ENCODE measurements around the gene DPY19L1.
A peak's percentile ranks its signal among the peaks of the same experiment; 100 is the strongest.
"Not testable (repeated sequence)": the region's sequence is repeated elsewhere in the genome, so short reads cannot be mapped to it uniquely, and the experiment has no call there.

DPY19L1 gene

DNA sequence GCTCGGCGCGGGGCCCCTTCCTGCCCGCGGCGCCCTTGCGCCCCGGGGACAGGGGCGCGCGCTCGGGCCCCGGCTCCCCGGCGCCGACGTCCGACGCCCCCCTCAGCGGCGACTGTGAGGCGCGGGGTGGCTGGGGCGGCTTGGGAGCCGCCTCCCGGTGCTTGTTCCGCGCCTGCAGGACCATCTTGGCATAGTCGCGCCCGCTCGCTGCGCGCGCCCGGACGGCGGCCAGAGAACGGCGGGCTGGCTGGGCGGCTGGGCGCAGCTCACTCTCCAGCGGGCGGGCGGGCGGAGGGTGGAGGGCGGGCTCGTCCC lies at the start of gene DPY19L1:
TSS of gene DPY19L1 (minus strand) at position 275 of the 315 bp plus-strand sequence. CDS start at position 184, 91 bp downstream.
- DNase-seq (ENCODE audit: low read depth in 3 of 3): no peak

DNA sequence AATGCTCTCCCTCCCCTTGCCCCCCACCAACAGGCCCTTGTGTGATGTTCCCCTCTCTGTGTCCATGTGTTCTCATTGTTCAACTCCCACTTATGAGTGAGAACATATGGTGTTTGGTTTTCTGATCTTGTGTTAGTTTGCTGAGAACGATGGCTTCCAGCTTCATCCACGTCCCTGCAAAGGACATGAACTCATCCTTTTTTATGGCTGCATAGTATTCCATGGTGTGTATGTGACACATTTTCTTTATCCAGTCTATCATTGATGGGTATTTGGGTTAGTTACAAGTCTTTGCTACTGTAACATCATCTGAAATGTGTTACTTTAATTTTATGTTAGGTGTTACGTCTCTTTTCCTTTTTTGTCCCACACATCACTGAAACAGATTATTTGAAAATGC lies 42.2 kb upstream of the DPY19L1 start:
- not testable (repeated sequence) for DNase-seq (ENCODE audit: low read depth in 3 of 3)

DNA sequence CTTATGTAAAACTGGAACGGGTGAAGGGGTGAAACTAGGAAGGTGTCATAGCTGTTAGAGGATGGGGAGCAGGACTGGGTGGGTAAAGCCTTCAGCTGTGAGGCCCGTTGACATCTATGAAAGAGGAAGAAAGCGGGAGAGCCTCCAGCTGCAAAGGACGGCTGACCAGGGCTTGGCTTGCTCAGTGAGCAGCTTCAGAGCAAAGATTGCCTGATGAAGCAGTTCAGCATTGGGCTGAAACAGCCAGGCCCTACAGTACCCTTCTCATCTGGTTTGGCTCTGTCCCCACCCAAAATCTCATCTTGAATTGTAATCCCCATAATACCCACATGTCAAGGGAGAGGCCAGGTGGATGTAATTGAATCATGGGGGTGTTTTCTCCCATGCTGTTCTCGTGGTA lies 36.7 kb upstream of the DPY19L1 start:
- not testable (repeated sequence) for DNase-seq (ENCODE audit: low read depth in 3 of 3)

DNA sequence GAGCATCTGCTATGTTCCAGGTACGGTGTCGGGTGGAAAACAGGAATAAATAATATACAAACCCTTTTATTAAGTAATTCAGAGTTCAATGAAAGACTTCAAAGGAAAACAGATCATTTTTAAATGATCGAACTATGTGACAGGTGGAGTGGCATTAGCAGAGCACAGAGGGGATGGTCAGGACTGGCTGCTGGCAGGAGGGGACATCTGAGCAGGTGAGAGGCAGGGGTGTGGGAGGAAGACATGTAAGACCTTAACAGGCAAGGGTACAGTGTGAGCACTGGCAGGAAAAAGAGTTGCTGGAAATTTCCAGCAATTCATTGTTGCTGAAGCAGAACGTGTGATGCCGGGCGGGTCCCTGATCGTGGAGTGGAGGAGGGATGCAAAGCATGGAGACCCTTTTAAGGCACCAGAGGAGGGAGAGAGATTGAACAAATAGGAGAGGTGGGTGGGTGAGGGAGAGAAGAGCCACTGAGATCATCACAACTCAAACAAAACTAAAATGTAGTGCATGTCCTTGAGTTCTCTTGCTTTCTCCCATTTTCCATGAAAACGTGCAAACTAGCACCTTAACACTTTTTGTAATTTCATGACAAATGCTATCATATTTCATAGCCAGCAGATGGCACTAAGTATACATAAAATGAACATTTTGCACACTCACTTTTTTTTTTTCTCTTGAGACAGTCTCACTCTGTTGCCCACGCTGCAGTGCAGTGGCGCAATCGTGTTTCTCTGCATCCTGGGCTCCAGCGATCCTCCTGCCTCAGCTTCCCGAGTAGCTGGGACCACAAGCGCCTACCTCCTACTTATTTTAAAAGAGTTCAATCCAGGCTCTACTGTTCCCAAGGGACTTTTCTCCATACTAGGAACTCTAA lies 35.9 kb upstream of the DPY19L1 start:
- DNase-seq (ENCODE audit: low read depth in 3 of 3): not testable (repeated sequence)

DNA sequence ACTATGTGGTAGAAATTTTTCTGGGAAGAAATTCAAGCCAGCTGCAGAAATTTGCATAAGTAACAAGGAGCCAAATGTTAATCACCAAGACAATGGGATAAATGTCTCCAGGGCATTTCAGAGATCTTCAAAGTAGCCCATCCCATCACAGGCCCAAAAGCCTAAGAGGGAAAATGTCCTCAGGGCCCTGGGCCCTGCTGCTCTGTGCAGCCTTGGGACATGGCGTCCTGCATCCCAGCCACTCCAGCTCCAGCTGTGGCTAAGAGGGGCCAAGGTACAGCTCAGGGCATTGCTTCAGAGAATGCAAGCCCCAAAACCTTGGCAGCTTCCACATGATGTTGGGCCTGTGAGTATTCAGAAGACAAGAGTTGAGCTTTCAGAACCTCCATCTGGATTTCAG lies 31.8 kb upstream of the DPY19L1 start:
- not testable (repeated sequence) for DNase-seq (ENCODE audit: low read depth in 3 of 3)

DNA sequence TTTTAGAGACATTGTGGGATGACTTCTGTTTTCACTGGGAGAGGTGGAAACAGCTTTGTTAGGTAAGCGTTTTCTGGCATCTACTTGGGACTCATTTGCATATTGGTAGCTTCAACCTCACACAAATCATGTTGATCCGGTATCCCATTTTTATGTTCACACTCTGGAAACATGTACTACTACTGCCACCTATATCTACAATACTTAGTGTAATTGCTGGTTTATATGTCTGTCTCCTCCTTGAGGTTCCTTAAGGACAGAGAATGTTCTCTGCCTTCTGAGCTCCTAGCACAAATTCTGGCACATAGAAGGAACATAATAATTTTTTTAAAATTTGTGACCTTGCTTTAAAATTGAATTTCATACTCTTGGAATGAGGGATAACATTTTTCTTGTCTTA lies 28.1 kb upstream of the DPY19L1 start:
- DNase-seq (ENCODE audit: low read depth in 3 of 3): not testable (repeated sequence)

DNA sequence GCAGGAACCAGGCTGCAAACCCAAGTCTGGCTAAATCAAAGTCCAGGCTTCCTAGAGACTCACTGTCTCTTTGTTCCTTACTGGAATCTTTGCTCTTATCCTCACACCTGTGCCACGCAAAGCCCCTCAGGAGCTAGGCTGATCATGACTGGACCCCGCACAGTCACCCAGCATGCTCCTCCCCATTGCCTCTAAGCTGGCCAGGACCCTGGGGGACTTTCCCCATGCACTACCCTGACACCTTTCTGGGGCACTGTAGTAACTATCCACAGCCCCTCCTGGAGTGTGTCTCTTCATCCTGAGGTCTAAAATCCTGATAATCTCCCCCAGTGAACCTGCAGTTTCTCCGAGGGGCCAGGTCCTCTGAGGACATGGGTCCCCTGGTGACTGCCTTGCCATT lies 21.3 kb upstream of the DPY19L1 start:
- not testable (repeated sequence) for DNase-seq (ENCODE audit: low read depth in 3 of 3)

DNA sequence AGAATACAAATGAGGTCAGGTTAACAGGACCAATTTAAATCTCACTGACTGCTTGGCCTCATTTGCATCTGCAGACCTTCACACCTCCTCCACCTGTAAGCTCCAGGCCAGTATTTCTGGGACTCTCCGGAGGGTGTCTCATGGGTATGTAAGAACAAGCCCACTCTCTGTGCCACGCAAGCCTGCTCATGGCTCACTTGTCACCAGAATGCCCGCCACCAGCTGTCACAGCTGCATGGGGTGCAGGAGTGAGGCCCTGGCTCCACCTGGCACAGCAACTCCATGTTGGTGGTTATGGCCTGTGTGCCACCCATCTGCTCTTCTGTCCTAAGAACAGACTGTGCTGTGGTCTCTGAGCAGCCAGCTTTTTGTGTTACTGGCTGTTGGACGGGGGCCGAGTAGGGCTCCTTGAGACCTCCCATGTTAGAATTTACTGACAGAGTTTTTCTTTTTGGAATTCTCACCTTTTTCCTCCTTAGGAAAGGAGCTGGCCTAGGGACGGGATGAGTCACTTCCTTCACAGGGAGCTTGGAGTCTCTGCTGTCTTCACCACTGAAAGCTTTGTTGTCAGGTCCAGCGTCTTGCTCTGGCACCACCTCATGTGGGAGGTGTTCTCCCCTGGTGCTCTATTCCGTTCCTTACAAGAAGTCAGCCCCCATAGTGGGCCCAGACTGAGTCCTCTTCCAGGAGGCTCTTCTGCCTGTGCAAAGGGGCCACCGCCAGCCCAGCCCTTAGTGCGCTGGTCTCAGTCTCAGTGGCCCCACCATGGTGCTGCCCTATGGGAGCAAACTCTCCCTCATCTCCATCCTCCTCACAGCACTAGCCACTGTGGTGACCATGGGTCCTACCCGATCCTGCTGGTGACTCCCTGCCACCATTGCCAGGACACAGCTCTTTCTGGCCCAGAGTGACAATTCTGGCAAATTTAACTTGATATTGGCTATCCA lies 20.5 kb upstream of the DPY19L1 start:
- DNase-seq (ENCODE audit: low read depth in 3 of 3): not testable (repeated sequence)

DNA sequence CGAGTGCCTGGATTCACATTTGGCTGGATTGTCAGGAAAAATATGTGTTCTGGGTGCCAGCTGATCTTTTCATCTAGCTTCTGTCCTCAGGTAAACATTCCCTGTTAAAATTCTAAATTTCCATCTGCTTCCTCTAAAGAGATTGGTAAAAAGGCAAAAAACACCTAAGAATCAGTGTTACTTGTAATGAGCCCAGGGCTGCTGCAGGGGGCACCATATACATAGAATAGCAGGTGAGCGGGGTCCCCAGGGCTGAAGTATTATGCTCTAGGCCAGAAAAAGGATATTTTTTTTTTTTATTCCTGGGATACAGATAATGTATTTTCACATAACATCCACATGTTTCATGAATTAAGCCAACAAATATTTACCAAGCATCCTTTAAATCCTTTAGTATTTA lies 18.4 kb upstream of the DPY19L1 start:
- DNase-seq (ENCODE audit: low read depth in 3 of 3): not testable (repeated sequence)

DNA sequence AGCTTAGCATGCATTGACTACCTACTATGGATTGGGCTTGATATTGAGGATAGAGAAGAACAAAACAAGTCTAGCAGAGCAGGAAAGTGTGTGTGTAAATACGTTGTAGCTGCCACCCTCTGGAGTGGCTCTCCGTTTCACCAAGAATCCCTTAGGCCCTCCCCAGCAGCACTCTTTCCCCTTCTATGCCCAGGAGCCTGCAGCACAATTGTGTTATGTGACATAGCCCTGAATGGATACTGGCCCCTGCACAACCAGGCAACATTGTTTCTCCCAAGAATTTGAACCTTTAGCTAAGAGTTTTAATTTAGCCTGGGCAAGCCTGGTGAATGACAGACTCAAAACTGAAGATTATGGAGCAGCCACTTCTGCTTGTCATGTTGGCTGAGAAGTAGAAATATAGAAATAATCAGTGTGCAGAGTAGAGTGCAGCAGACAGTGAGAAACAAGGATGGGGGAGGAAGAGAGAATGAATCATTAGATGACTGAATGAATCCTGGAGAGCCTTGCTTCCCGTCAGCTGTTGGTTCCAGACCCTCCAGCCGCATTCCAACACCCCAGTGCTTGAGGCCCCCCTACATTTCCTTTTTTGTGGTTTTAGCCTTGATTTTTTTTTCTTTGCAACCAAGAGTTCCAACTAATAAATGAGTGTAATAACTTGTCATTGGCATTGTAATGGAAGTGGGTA lies 16.3 kb upstream of the DPY19L1 start:
- DNase-seq (ENCODE audit: low read depth in 3 of 3): not testable (repeated sequence)

DNA sequence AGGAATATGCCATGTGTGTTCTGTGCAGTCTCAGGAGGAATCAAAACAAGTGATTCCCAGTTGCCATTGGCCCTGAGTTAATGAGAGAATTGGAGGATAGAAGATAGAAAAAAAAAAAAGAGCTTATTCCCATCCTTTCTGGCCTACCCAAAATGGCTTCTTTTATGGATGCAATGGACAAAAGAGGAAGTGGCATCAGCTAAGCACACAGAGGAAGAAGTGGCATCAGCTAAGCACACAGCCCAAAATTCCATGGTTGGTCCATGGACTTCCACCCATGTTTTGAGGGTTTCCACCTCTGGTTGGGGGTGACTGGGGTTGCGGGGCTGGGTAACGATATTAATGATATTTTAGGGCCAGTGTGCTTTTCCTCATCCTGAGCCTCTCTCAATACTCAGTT lies 11.1 kb upstream of the DPY19L1 start:
- DNase-seq (ENCODE audit: low read depth in 3 of 3): not testable (repeated sequence)

DNA sequence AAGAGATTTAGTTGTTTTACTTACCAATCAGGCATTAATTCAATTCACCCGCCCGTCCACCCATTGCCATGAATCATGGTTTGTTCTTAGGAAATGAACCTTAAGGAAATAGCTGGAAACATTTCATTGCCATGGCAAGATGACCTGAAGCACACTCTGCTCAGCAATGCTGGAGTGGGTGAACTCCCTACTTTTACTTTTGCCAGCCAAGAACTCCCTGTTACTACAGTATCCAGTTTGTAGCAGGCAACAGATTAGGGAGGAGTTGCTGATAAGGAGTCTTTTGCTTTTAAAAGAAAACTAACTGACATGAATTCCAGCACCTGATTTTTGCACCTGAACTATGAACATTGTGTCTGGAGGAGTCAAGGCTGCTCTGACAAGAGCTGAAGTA lies 10.6 kb upstream of the DPY19L1 start:
- not testable (repeated sequence) for DNase-seq (ENCODE audit: low read depth in 3 of 3)

DNA sequence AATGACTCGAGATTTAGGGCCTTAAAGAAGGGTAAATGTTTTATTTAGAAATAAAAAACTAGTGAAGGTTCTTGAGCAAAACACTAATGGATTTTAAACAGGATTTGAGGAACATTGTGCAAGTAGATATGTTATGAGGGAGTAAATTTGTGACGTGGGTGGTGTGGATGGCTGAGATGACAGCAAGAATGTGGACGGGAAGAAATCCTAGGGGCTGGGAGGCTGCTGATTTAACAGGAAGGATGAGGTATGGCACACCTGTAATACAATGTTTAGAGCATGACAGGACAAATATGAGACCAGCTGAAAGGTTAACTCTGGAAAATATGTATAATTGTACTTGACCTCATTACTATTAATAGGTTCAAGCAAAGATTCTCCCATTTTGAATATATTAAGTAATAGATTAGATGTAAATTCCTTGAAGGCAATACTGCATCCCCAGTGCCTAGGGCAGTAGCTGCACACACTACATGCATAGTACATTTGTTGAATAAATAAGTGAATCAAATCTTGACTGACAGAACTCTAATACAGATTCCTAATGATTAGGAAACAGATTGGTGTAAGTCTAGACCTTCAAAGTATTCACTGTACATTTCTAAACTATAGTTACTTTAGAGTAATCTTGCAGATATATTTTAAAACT lies 10.1 kb upstream of the DPY19L1 start:
- DNase-seq (ENCODE audit: low read depth in 3 of 3): not testable (repeated sequence)

DNA sequence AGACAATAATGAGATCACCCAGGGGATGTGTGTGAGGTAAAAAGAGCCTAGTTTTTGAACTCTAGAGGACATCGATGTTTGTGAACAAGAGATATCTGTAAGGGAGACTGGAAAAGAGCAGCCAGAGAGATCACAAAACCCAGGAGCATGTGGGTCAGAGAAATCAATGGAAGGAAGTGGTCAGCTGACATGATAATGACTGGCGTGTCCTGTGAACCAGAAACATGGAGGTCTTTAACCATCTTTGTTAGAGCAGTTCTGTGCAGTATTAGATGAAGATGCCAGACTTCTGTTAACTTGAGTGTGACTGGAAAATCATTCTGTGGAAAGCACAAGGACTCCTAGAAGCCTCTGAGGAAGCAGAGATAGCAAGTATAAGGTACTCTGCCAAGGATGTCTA lies 6.0 kb upstream of the DPY19L1 start:
- DNase-seq (ENCODE audit: low read depth in 3 of 3): not testable (repeated sequence)

DNA sequence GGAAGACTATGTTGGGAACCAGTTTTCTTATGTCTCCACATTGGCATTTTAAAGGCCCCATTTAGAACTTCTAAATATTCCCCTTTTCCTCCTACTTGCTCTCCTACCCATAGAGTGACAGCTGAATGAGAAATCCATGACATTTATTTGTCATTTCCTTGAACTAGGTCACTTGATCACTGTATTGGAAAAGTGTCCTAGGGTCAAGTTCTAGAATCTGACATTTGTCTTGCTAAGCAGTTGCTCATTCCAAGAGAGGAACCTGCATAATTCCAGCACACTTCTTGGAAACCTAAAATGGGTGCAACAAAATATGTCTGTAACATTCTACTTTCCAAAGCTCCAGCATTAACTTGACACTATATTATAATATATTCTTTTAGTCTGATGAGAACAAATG lies 3.6 kb upstream of the DPY19L1 start:
- DNase-seq (ENCODE audit: low read depth in 3 of 3): no peak

DNA sequence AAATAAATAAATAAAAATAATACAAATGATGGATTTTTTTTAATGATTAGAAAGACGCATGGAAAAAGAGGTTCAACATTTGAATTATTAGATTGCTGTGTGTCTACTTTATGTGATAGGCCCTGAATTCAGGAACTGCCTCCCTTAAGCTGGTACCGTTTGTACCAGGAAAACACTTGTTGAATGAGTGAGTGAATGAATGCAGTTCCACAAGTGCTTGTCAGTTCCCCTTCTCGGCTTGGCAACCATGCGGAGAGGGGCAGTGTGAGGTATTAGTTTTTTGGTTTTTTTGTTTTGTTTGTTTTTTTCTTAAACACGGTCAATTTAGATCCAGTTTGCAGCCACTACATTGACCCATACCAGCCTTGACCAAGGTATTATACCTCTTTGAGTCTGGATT lies 2.1 kb upstream of the DPY19L1 start:
- DNase-seq (ENCODE audit: low read depth in 3 of 3): no peak

DNA sequence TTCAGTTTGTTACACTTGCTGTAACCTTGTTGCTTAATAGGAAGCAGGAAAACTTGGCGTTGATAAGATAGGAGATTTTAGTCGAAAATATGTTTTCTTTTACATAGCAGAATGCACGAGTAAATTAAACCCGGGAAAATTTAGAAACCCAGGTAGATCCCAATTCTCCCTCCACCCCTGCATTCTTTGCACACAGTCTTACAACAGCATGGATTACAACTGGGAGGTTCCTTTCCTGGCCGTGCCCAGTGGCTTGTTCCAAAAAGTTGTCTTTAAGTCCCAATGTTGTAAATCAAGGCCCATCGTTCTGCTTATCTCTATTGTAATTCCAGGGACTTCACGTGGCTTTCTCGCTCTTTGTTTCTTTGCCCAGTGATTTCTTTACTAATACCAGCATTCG lies 1.1 kb upstream of the DPY19L1 start:
- DNase-seq (ENCODE audit: low read depth in 3 of 3): no peak

DNA sequence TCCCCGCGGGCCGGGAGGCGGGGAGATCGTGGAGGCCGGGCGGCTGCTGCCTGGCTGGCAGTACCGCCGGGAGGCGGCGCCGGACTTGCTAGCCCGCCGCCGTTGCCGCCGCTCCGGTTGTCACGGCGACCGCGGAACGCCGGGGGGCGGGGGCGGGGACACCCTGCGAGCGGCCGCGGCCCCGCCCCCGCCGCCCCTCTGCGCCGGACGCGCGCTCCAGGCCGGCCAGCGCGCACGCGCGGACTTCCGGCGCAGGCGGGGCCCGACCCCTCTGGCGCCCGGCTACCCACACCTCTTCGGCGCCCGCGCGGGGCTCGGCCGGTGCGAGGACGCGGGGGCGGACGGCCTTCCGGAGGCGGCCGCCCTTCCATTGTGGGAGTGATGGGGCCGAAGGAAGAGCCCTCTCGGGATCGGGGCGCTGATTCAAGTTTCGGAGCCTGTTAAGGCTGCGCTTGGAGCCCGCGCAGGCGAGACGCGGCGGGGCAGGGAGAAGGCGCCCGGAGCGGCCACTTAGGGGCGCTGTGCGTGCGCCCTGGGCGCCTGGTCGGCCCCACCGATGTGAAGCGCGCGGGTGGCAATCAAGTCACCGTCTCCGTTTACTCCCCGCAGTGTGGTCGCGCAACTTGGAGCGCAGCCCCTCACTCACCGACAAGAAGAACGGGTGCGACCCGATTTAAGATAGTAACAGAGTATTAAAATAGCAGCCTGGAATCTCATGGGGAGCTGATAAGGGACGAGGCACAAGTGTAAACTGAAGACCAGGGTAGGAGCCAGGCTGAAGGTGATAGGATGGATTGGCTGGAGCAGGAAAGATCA lies 449 bp upstream of the DPY19L1 start:
- peak; percentile 77 to 78 (median 77) for DNase-seq (ENCODE audit: low read depth in 3 of 3)

DNA sequence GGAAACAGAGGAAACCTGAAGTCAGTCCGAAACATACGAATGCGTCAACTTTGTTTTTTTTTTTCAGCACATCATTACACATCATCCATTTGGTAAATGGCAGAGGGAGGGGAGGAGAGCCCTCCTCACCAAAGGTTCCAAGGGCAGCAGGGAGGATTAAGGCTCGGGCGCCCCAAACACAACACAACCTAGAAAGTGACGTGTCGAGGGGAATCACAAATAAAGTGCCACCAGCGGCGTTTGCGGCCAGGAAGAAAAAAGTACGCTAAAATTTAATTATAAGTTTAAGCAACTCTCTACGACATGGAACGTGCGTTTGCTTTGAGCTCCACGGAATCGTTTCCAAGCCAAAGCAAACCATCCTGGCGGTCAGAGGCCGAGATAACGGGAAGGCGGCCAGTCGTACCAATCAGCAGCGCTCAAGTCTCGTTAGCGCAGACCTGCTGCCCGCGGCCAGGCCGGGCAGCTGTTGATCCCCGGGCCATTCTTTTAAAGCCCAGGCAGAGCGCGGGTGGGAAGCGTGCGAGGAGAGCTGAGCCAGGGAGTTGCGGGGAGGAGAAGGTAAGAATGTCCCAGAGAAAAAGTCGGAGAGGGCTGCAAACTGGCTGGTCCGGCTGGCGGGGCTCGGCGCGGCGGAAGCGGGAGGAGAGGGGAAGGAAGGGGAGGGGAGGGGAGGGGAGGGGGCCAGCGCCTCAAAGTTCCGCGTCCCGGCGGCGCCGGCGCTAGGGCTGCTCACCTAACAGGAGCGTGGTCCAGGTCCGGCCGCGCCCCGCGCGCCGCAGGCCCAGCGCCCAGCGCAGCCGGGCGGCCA lies 719 bp downstream of the DPY19L1 start:
- DNase-seq (ENCODE audit: low read depth in 3 of 3): peak; percentile 4 to 12 (median 7)

DNA sequence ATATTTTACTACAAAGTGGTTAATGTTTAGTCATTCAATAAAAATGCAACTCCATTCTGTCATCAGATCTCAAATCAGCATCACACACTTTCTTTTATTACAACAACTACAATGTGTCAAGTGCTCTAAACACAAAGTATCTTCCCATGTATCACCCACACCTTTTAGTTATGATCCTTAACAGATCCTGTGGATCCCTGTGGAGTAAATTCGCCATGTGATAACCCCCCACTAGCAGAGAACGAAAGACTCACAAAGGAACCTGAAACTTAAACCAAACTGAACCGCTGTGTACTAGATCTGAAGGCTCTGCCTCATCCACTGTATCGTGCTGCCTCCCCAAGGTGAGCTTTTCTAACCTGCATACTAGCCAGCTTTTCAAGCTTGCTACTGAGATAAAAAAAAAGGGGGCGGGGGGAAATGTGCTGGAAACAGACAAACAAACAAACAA lies 1.7 kb downstream of the DPY19L1 start:
- peak in 1 of 3 experiments; percentile 8 for DNase-seq (ENCODE audit: low read depth in 3 of 3)

Data from stimulated activated CD4-positive, alpha-beta T cell treated with anti-CD3 and anti-CD28 coated beads, TNF-alpha, amount 100 ng/mL, for 4 hours (primary cell).